ENCODE measurements around the gene SORCS1. TPM values are rescaled to one million over a fixed set of nuclear protein-coding genes. Genes with fewer than 3 reads are reported as not detected.
"Not testable (repeated sequence)": the region's sequence is repeated elsewhere in the genome, so short reads cannot be mapped to it uniquely, and the experiment has no call there.

The SORCS1 gene
- total RNA-seq, 1 experiment from 2014 or later, result not detected

GRCh38 chr10:106929291-106929895 is 235.1 kb downstream of the SORCS1 start:
- Histone ChIP-seq H3K9me3 (no peaks in the 10 kb centered on the region), H3K4me1 (no peaks in the 10 kb centered on the region), H3K36me3 (ENCODE audit: control insufficient read depth, insufficient read depth, low read length) (no peaks in the 10 kb centered on the region), H3K4me3 (ENCODE audit: low read depth, low read length) (no peak overlapping the region), H3K27me3 (replicated peaks; ENCODE audit: control insufficient read depth, insufficient read depth, low read length) (no peaks in the 10 kb centered on the region)
- Mint-ChIP-seq H3K4me3 (ENCODE audit: unreplicated experiment) (no peak overlapping the region), H3K36me3 (ENCODE audit: insufficient read depth, unreplicated experiment) (no peaks in the 10 kb centered on the region), H3K27me3 (ENCODE audit: insufficient read depth, unreplicated experiment) (no peaks in the 10 kb centered on the region), H3K9me3 (ENCODE audit: unreplicated experiment) (no peaks in the 10 kb centered on the region), H3K27ac (ENCODE audit: unreplicated experiment) (no peak overlapping the region), H3K4me1 (ENCODE audit: low read depth, unreplicated experiment) (no peaks in the 10 kb centered on the region)
- intact Hi-C loops (cut with micrococcal nuclease; ENCODE audit: unreplicated experiment), result no loop called here
- no TSS peak for BruUV-seq (replicated peaks)
- no peak for TF ChIP-seq CTCF (IDR thresholded peaks at IDR 0.05; ENCODE audit: insufficient read depth in 1 of 2, low read depth in 1 of 2, low read length in 1 of 2, severe bottlenecking in 1 of 2, unreplicated experiment in 1 of 2)
- CTCF ChIA-PET, result no interaction called here
- no peak for DNase-seq
- POLR2A ChIA-PET, result no interaction called here

GRCh38 chr10:106928151-106928550 is 236.4 kb downstream of the SORCS1 start:
- DNase-seq; H3K9me3 Mint-ChIP-seq (ENCODE audit: unreplicated experiment); H3K27me3 Mint-ChIP-seq (ENCODE audit: insufficient read depth, unreplicated experiment); H3K9me3 ChIP-seq; H3K4me3 ChIP-seq (ENCODE audit: low read depth, low read length); POLR2A ChIA-PET; H3K36me3 ChIP-seq (ENCODE audit: control insufficient read depth, insufficient read depth, low read length); H3K36me3 Mint-ChIP-seq (ENCODE audit: insufficient read depth, unreplicated experiment); H3K4me1 Mint-ChIP-seq (ENCODE audit: low read depth, unreplicated experiment); H3K27me3 ChIP-seq (replicated peaks; ENCODE audit: control insufficient read depth, insufficient read depth, low read length); BruUV-seq (replicated peaks); CTCF ChIA-PET; H3K4me3 Mint-ChIP-seq (ENCODE audit: unreplicated experiment); H3K27ac Mint-ChIP-seq (ENCODE audit: unreplicated experiment); H3K4me1 ChIP-seq; intact Hi-C loops (cut with micrococcal nuclease; ENCODE audit: unreplicated experiment): not testable (repeated sequence)

- BruUV-seq (replicated peaks), result no TSS peak
- H3K9me3 ChIP-seq, result no peaks in the 10 kb centered on the region
- H3K36me3 Mint-ChIP-seq (ENCODE audit: insufficient read depth, unreplicated experiment), result no peaks in the 10 kb centered on the region
- H3K27me3 Mint-ChIP-seq (ENCODE audit: insufficient read depth, unreplicated experiment), result peaks cover 3% of the 10 kb centered on the region
- no peaks in the 10 kb centered on the region for H3K9me3 Mint-ChIP-seq (ENCODE audit: unreplicated experiment)
- H3K4me1 Mint-ChIP-seq (ENCODE audit: low read depth, unreplicated experiment), result no peaks in the 10 kb centered on the region
- ChIA-PET POLR2A (no interaction called here), CTCF (no interaction called here)
- TF ChIP-seq CTCF (IDR thresholded peaks at IDR 0.05; ENCODE audit: insufficient read depth in 1 of 2, low read depth in 1 of 2, low read length in 1 of 2, severe bottlenecking in 1 of 2, unreplicated experiment in 1 of 2), result no peak
- no peak overlapping the region for H3K27ac Mint-ChIP-seq (ENCODE audit: unreplicated experiment)
- H3K36me3 ChIP-seq (ENCODE audit: control insufficient read depth, insufficient read depth, low read length), result no peaks in the 10 kb centered on the region
- intact Hi-C loops (cut with micrococcal nuclease; ENCODE audit: unreplicated experiment), result no loop called here
- H3K4me1 ChIP-seq, result no peaks in the 10 kb centered on the region
- DNase-seq, result no peak
- no peaks in the 10 kb centered on the region for H3K27me3 ChIP-seq (replicated peaks; ENCODE audit: control insufficient read depth, insufficient read depth, low read length)
- no peak overlapping the region for H3K4me3 ChIP-seq (ENCODE audit: low read depth, low read length)
- no peak overlapping the region for H3K4me3 Mint-ChIP-seq (ENCODE audit: unreplicated experiment)
These were observed 239.3 kb downstream of the SORCS1 start for GRCh38 chr10:106925191-106925590.

GRCh38 chr10:106920538-106920937 is 244.0 kb downstream of the SORCS1 start:
- Mint-ChIP-seq H3K4me3 (ENCODE audit: unreplicated experiment) (no peak overlapping the region), H3K9me3 (ENCODE audit: unreplicated experiment) (no peaks in the 10 kb centered on the region), H3K4me1 (ENCODE audit: low read depth, unreplicated experiment) (no peaks in the 10 kb centered on the region), H3K27ac (ENCODE audit: unreplicated experiment) (no peak overlapping the region), H3K36me3 (ENCODE audit: insufficient read depth, unreplicated experiment) (no peaks in the 10 kb centered on the region), H3K27me3 (ENCODE audit: insufficient read depth, unreplicated experiment) (peaks cover 3% of the 10 kb centered on the region)
- ChIA-PET POLR2A (no interaction called here), CTCF (no interaction called here)
- Histone ChIP-seq H3K4me3 (ENCODE audit: low read depth, low read length) (no peak overlapping the region), H3K36me3 (ENCODE audit: control insufficient read depth, insufficient read depth, low read length) (no peaks in the 10 kb centered on the region), H3K27me3 (replicated peaks; ENCODE audit: control insufficient read depth, insufficient read depth, low read length) (no peaks in the 10 kb centered on the region), H3K9me3 (no peaks in the 10 kb centered on the region), H3K4me1 (no peaks in the 10 kb centered on the region)
- no TSS peak for BruUV-seq (replicated peaks)
- intact Hi-C loops (cut with micrococcal nuclease; ENCODE audit: unreplicated experiment), result no loop called here
- no peak for TF ChIP-seq CTCF (IDR thresholded peaks at IDR 0.05; ENCODE audit: insufficient read depth in 1 of 2, low read depth in 1 of 2, low read length in 1 of 2, severe bottlenecking in 1 of 2, unreplicated experiment in 1 of 2)
- DNase-seq, result no peak

All from Caco-2 (cell line).